Activated CD4-positive, alpha-beta T cell treated with anti-CD3 and anti-CD28 coated beads for 1 hour (primary cell): ENCODE results near the gene IZUMO4.
A peak's percentile ranks its signal among the peaks of the same experiment; 100 is the strongest.

Source experiments
- DNase-seq: peaks from one replicate; pipeline ENCODE4 v3.0.0-alpha.2; 2020

The IZUMO4 gene

GRCh38 chr19:2059422-2060201 is 37.1 kb upstream of the IZUMO4 start:
- DNase-seq: no peak

GRCh38 chr19:2060884-2061494 is 35.7 kb upstream of the IZUMO4 start:
- no peak for DNase-seq

- peak; percentile 100 for DNase-seq
Measured at GRCh38 chr19:2061495-2062388, 35.0 kb upstream of the IZUMO4 start.

GRCh38 chr19:2062389-2062729 is 34.4 kb upstream of the IZUMO4 start:
- no peak for DNase-seq

GRCh38 chr19:2062770-2063169 is 33.9 kb upstream of the IZUMO4 start:
- no peak for DNase-seq

GRCh38 chr19:2063824-2064223 is 32.9 kb upstream of the IZUMO4 start:
- no peak for DNase-seq

GRCh38 chr19:2064395-2064787 is 32.3 kb upstream of the IZUMO4 start:
- DNase-seq: no peak

- DNase-seq: no peak
Measured at GRCh38 chr19:2064788-2065524, 31.8 kb upstream of the IZUMO4 start.

- DNase-seq: no peak
Measured at GRCh38 chr19:2070436-2070827, 26.3 kb upstream of the IZUMO4 start.

- DNase-seq: no peak
Measured at GRCh38 chr19:2070986-2071673, 25.6 kb upstream of the IZUMO4 start.

GRCh38 chr19:2072757-2073551 is 23.8 kb upstream of the IZUMO4 start:
- no peak for DNase-seq

GRCh38 chr19:2076526-2076944 is 20.2 kb upstream of the IZUMO4 start:
- no peak for DNase-seq

GRCh38 chr19:2077398-2077797 is 19.3 kb upstream of the IZUMO4 start:
- DNase-seq: no peak

- no peak for DNase-seq
Measured at GRCh38 chr19:2077833-2078619, 18.7 kb upstream of the IZUMO4 start.

- DNase-seq: no peak
Measured at GRCh38 chr19:2079076-2079864, 17.4 kb upstream of the IZUMO4 start.

- no peak for DNase-seq
Measured at GRCh38 chr19:2079865-2080301, 16.8 kb upstream of the IZUMO4 start.

- no peak for DNase-seq
Measured at GRCh38 chr19:2080336-2080988, 16.3 kb upstream of the IZUMO4 start.

- DNase-seq: no peak
Measured at GRCh38 chr19:2081873-2082810, 14.6 kb upstream of the IZUMO4 start.
